PC-9 (cell line): ENCODE measurements around the gene CACNA2D1. TPM values are rescaled to one million over a fixed set of nuclear protein-coding genes. Genes with fewer than 3 reads are reported as not detected.

Experiments
- BruUV-seq: library from RNA; stranded (reverse); fragments of 400-500 nt; replicated peaks from 2 replicates; lab custom pipeline; 2021; lab: Mats Ljungman, UMichigan
- CTCF ChIA-PET: fragments of 300-600 bp; sonication (Branson Sonifier 250); formaldehyde crosslinking; loops from one replicate; lab custom pipeline; 2022; ENCODE audit warnings: antibody characterized with exemption; lab: Charles Lee
- POLR2A ChIA-PET: fragments of 300-600 bp; sonication (Branson Sonifier 250); formaldehyde crosslinking; loops from one replicate; lab custom pipeline; 2022; ENCODE audit warnings: antibody characterized with exemption; ENCODE audit not compliant: unreplicated experiment; lab: Charles Lee
- DNase-seq, 2 experiments: peaks; one replicate each; pipeline versions ENCODE4 v3.0.0 to v3.0.0-alpha.2; 2015 to 2022; ENCODE audit warnings: mixed read lengths in 1 of 2
- H2AFZ ChIP-seq: fragments of 200-600 bp; sonication (generic); 2 replicates; pipeline ENCODE4 v1.8.1; 2017; ENCODE audit warnings: antibody characterized with exemption
- H3F3A ChIP-seq: fragments of 200-600 bp; sonication (generic); 2 replicates; pipeline ENCODE4 v1.8.1; 2017; ENCODE audit warnings: antibody characterized with exemption, mild to moderate bottlenecking, low read depth; ENCODE audit not compliant: insufficient read depth
- H3K27ac ChIP-seq: fragments of 200-600 bp; sonication (generic); 2 replicates; pipeline ENCODE4 v1.6.1; 2016; ENCODE audit warnings: mixed run types
- H3K27me3 ChIP-seq: fragments of 200-600 bp; sonication (generic); 2 replicates; pipeline ENCODE4 v1.6.1; 2016; ENCODE audit warnings: low read depth, mixed run types; ENCODE audit not compliant: insufficient read depth
- H3K36me3 ChIP-seq: fragments of 200-600 bp; sonication (generic); 2 replicates; pipeline ENCODE4 v1.6.1; 2016; ENCODE audit warnings: low read depth, mixed run types
- H3K4me1 ChIP-seq: fragments of 200-600 bp; sonication (generic); replicated peaks from 2 replicates; pipeline ENCODE4 v1.6.1; 2016; ENCODE audit warnings: mixed run types; ENCODE audit not compliant: insufficient read depth
- H3K4me2 ChIP-seq: fragments of 200-600 bp; sonication (generic); 2 replicates; pipeline ENCODE4 v1.6.1; 2017; ENCODE audit warnings: mixed run types
- H3K4me3 ChIP-seq: fragments of 200-600 bp; sonication (generic); 2 replicates; pipeline ENCODE4 v1.6.1; 2016; ENCODE audit warnings: mixed run types
- H3K79me2 ChIP-seq: fragments of 200-600 bp; sonication (generic); 2 replicates; pipeline ENCODE4 v1.6.1; 2017; ENCODE audit warnings: low read depth, mixed run types
- H3K9me2 ChIP-seq: fragments of 200-600 bp; sonication (generic); 2 replicates; pipeline ENCODE4 v1.8.1; 2017; ENCODE audit warnings: mild to moderate bottlenecking; ENCODE audit not compliant: insufficient read depth
- H3K9me3 ChIP-seq: fragments of 200-600 bp; sonication (generic); 2 replicates; pipeline ENCODE4 v1.8.1; 2016; ENCODE audit warnings: low read depth; ENCODE audit not compliant: insufficient read depth
- H4K20me1 ChIP-seq: fragments of 200-600 bp; sonication (generic); 2 replicates; pipeline ENCODE4 v1.8.1; 2017; ENCODE audit not compliant: insufficient read depth
- CTCF ChIP-seq: fragments of 200-600 bp; sonication (generic); conservative IDR thresholded peaks from 2 replicates; pipeline ENCODE4 v1.6.1; 2017; ENCODE audit warnings: mixed run types, antibody characterized with exemption, mild to moderate bottlenecking, moderate library complexity
- EZH2 ChIP-seq: fragments of 200-600 bp; sonication (generic); IDR thresholded peaks from 2 replicates; pipeline ENCODE4 v1.8.0; 2017; ENCODE audit warnings: antibody characterized with exemption, low read depth
- intact Hi-C: fragments of 100-400 bp; cut with micrococcal nuclease; formaldehyde crosslinking; loops from one replicate; pipeline ENCODE4 v1.10.0; 2022; ENCODE audit not compliant: unreplicated experiment
- total RNA-seq: library from RNA; stranded (reverse); gene quantifications from 2 replicates; pipeline ENCODE4 v1.2.3, GENCODE V29; 2021

Gene CACNA2D1
- total RNA-seq, 1 experiment from 2014 or later, result 3.2 TPM

- no peak overlapping the region for H2AFZ ChIP-seq
- no peaks in the 10 kb centered on the region for H3F3A ChIP-seq
- H3K27me3 ChIP-seq, result no peaks in the 10 kb centered on the region
- no peak for DNase-seq
- no peak overlapping the region for H3K4me3 ChIP-seq
- ChIA-PET CTCF (no interaction called here), POLR2A (no interaction called here)
- intact Hi-C loops, result no loop called here
- no TSS peak for BruUV-seq
- H3K79me2 ChIP-seq, result no peaks in the 10 kb centered on the region
- H4K20me1 ChIP-seq, result no peaks in the 10 kb centered on the region
- TF ChIP-seq EZH2, result no peak
- no peak for TF ChIP-seq CTCF
- no peaks in the 10 kb centered on the region; the same call in 1 of the 2 replicates for H3K9me2 ChIP-seq
- no peaks in the 10 kb centered on the region for H3K4me1 ChIP-seq
- H3K4me2 ChIP-seq, result no peak overlapping the region
- no peaks in the 10 kb centered on the region for H3K9me3 ChIP-seq
- H3K36me3 ChIP-seq, result no peaks in the 10 kb centered on the region
- H3K27ac ChIP-seq, result no peak overlapping the region
These were observed 410.7 kb downstream of the CACNA2D1 start for GRCh38 chr7:82032901-82033300.

GRCh38 chr7:82029236-82029913 is 414.2 kb downstream of the CACNA2D1 start:
- Histone ChIP-seq H4K20me1 (no peaks in the 10 kb centered on the region), H3K4me2 (no peak overlapping the region), H3K4me1 (no peaks in the 10 kb centered on the region), H3K36me3 (no peaks in the 10 kb centered on the region), H2AFZ (no peak overlapping the region), H3K9me2 (no peaks in the 10 kb centered on the region; the same call in 1 of the 2 replicates), H3K27me3 (no peaks in the 10 kb centered on the region), H3K9me3 (no peaks in the 10 kb centered on the region), H3F3A (no peaks in the 10 kb centered on the region), H3K27ac (no peak overlapping the region), H3K79me2 (no peaks in the 10 kb centered on the region), H3K4me3 (no peak overlapping the region)
- intact Hi-C loops, result no loop called here
- CTCF ChIA-PET, result interaction anchor here (0.7 kb wide), 1 partner anchor 327 kb away, joined by 3 read pairs; no protein-coding TSS in a partner anchor
- POLR2A ChIA-PET, result no interaction called here
- DNase-seq, result no peak
- no TSS peak for BruUV-seq
- TF ChIP-seq EZH2 (no peak), CTCF (no peak)

- Histone ChIP-seq H3F3A (no peaks in the 10 kb centered on the region), H3K27ac (no peak overlapping the region), H3K4me3 (no peak overlapping the region), H3K4me2 (no peak overlapping the region), H3K4me1 (no peaks in the 10 kb centered on the region), H3K27me3 (no peaks in the 10 kb centered on the region), H3K79me2 (no peaks in the 10 kb centered on the region), H4K20me1 (no peaks in the 10 kb centered on the region), H2AFZ (no peak overlapping the region), H3K9me2 (no peaks in the 10 kb centered on the region), H3K9me3 (no peaks in the 10 kb centered on the region), H3K36me3 (no peaks in the 10 kb centered on the region)
- ChIA-PET CTCF (interaction anchor here (0.6 kb wide), 1 partner anchor 71 kb away, joined by 4 read pairs; no protein-coding TSS in a partner anchor), POLR2A (no interaction called here)
- intact Hi-C loops, result no loop called here
- TF ChIP-seq EZH2 (no peak), CTCF (no peak)
- BruUV-seq, result no TSS peak
- no peak for DNase-seq
These were observed 415.5 kb downstream of the CACNA2D1 start for GRCh38 chr7:82028097-82028496.
